Neural progenitor cell (in vitro differentiated cells): Measurements from ENCODE around the gene RPS16. TPM values are rescaled to one million over a fixed set of nuclear protein-coding genes. Genes with fewer than 3 reads are reported as not detected.

Experiments
- DNase-seq: peaks from one replicate; pipeline ENCODE4 v3.0.0-alpha.2; 2016; ENCODE audit warnings: low spot score
- H2AFZ ChIP-seq: fragments of 200-600 bp; sonication (generic); replicated peaks from 2 replicates; pipeline ENCODE4 v1.6.1; 2016; ENCODE audit warnings: antibody characterized with exemption
- H3F3A ChIP-seq: fragments of 200-600 bp; sonication (generic); 2 replicates; pipeline ENCODE4 v1.6.1; 2016; ENCODE audit warnings: antibody characterized with exemption, low read depth
- H3K27ac ChIP-seq: fragments of 200-600 bp; sonication (generic); 2 replicates; pipeline ENCODE4 v1.5.1; 2016; ENCODE audit warnings: mild to moderate bottlenecking
- H3K27me3 ChIP-seq: fragments of 200-600 bp; sonication (generic); 2 replicates; pipeline ENCODE4 v1.6.1; 2016; ENCODE audit warnings: mild to moderate bottlenecking, moderate library complexity
- H3K36me3 ChIP-seq: fragments of 200-600 bp; sonication (generic); 2 replicates; pipeline ENCODE4 v1.5.1; 2016
- H3K4me1 ChIP-seq: fragments of 200-600 bp; sonication (generic); 2 replicates; pipeline ENCODE4 v1.6.1; 2016; ENCODE audit warnings: mixed run types
- H3K4me2 ChIP-seq: fragments of 200-600 bp; sonication (generic); 2 replicates; pipeline ENCODE4 v1.6.1; 2016
- H3K4me3 ChIP-seq: fragments of 200-600 bp; sonication (generic); 2 replicates; pipeline ENCODE4 v1.5.1; 2016
- H3K79me2 ChIP-seq: fragments of 200-600 bp; sonication (generic); 2 replicates; pipeline ENCODE4 v1.6.1; 2016; ENCODE audit warnings: low read depth
- H3K9ac ChIP-seq: fragments of 200-600 bp; sonication (generic); 2 replicates; pipeline ENCODE4 v1.6.1; 2016
- H3K9me3 ChIP-seq: fragments of 200-600 bp; sonication (generic); 2 replicates; pipeline ENCODE4 v1.5.1; 2016; ENCODE audit warnings: low read depth
- H4K20me1 ChIP-seq: fragments of 200-600 bp; sonication (generic); 2 replicates; pipeline ENCODE4 v1.6.1; 2016; ENCODE audit warnings: low read depth
- H3K27ac Mint-ChIP-seq: 3 replicates; pipeline ENCODE4 v1.8.0; 2021; ENCODE audit warnings: mixed read lengths
- H3K27me3 Mint-ChIP-seq: 2 replicates; pipeline ENCODE4 v1.8.0; 2022; ENCODE audit warnings: low read depth, mild to moderate bottlenecking, inconsistent platforms, moderate library complexity, mixed read lengths; ENCODE audit not compliant: insufficient read depth
- H3K36me3 Mint-ChIP-seq: 3 replicates; pipeline ENCODE4 v1.8.0; 2021; ENCODE audit warnings: mixed read lengths
- H3K4me1 Mint-ChIP-seq: 3 replicates; pipeline ENCODE4 v1.8.0; 2021; ENCODE audit warnings: mixed read lengths
- H3K4me3 Mint-ChIP-seq: 3 replicates; pipeline ENCODE4 v1.8.0; 2021; ENCODE audit warnings: mild to moderate bottlenecking, moderate library complexity, mixed read lengths
- H3K9me3 Mint-ChIP-seq: 3 replicates; pipeline ENCODE4 v1.8.0; 2020; ENCODE audit warnings: mixed read lengths
- CTCF ChIP-seq: fragments of 200-600 bp; sonication (generic); IDR thresholded peaks from 2 replicates; pipeline ENCODE4 v1.5.1; 2017; ENCODE audit warnings: antibody characterized with exemption, mild to moderate bottlenecking
- EZH2 ChIP-seq: fragments of 200-600 bp; sonication (generic); IDR thresholded peaks from 2 replicates; pipeline ENCODE4 v1.6.1; 2017; ENCODE audit warnings: antibody characterized with exemption, mild to moderate bottlenecking, moderate library complexity
- EZH2phosphoT487 ChIP-seq: fragments of 200-600 bp; sonication (generic); IDR thresholded peaks from 2 replicates; pipeline ENCODE4 v1.6.1; 2017; ENCODE audit warnings: antibody characterized with exemption
- total RNA-seq: library from RNA; depleted of rRNA; stranded (reverse); fragments of >200 nt; gene quantifications from 2 replicates; pipeline ENCODE4 v1.2.3, GENCODE V29; 2015; ENCODE audit warnings: low replicate concordance

Gene RPS16
- total RNA-seq, 1 donor from 2014 or later = 94.8 TPM

- peaks cover 28% of the 10 kb centered on the region for H3K79me2 ChIP-seq
- Mint-ChIP-seq H3K4me1 (peaks cover 47% of the 10 kb centered on the region), H3K4me3 (peak overlapping the region; percentile 99), H3K36me3 (peaks cover 10% of the 10 kb centered on the region), H3K27me3 (peaks cover 28% of the 10 kb centered on the region), H3K27ac (peak overlapping the region; percentile 99), H3K9me3 (peaks cover 4% of the 10 kb centered on the region)
- H3K27me3 ChIP-seq = peaks cover 24% of the 10 kb centered on the region
- peaks cover 27% of the 10 kb centered on the region for H4K20me1 ChIP-seq
- H3F3A ChIP-seq = peaks cover 47% of the 10 kb centered on the region
- peak overlapping the region; percentile 87 for H3K4me2 ChIP-seq
- TF ChIP-seq CTCF = no peak
- no peak for TF ChIP-seq EZH2phosphoT487
- TF ChIP-seq EZH2 = no peak
- H3K9ac ChIP-seq = no peak overlapping the region
- DNase-seq = no peak
- peaks cover 27% of the 10 kb centered on the region for H3K4me1 ChIP-seq
- peak overlapping the region; percentile 67 for H3K4me3 ChIP-seq
- no peaks in the 10 kb centered on the region for H3K9me3 ChIP-seq
- no peak overlapping the region for H3K27ac ChIP-seq
- no peaks in the 10 kb centered on the region for H3K36me3 ChIP-seq
- no peak overlapping the region for H2AFZ ChIP-seq
These were observed 25.0 kb downstream of the RPS16 start for GRCh38 chr19:39410831-39411080.

- DNase-seq = peak; percentile 68
- H3K27ac ChIP-seq = no peak overlapping the region
- H3K79me2 ChIP-seq = peaks cover 23% of the 10 kb centered on the region
- Mint-ChIP-seq H3K4me3 (peak overlapping the region; percentile 99), H3K4me1 (peaks cover 44% of the 10 kb centered on the region), H3K36me3 (peaks cover 8% of the 10 kb centered on the region), H3K27ac (peak overlapping the region; percentile 99), H3K27me3 (peaks cover 28% of the 10 kb centered on the region), H3K9me3 (peaks cover 4% of the 10 kb centered on the region)
- TF ChIP-seq CTCF (no peak), EZH2phosphoT487 (no peak), EZH2 (no peak)
- peaks cover 22% of the 10 kb centered on the region for H4K20me1 ChIP-seq
- peaks cover 26% of the 10 kb centered on the region for H3K4me1 ChIP-seq
- peak overlapping the region; percentile 30 for H2AFZ ChIP-seq
- H3K4me2 ChIP-seq = peak overlapping the region; percentile 87
- H3F3A ChIP-seq = peaks cover 52% of the 10 kb centered on the region
- no peaks in the 10 kb centered on the region for H3K9me3 ChIP-seq
- H3K36me3 ChIP-seq = no peaks in the 10 kb centered on the region
- H3K27me3 ChIP-seq = peaks cover 29% of the 10 kb centered on the region
- H3K9ac ChIP-seq = no peak overlapping the region
- H3K4me3 ChIP-seq = peak overlapping the region; percentile 67
These were observed 25.5 kb downstream of the RPS16 start for GRCh38 chr19:39410017-39410830.

- no peak for TF ChIP-seq CTCF
- TF ChIP-seq EZH2phosphoT487 = no peak
- no peak for TF ChIP-seq EZH2
- H3K4me1 Mint-ChIP-seq = peaks cover 43% of the 10 kb centered on the region
- peaks cover 4% of the 10 kb centered on the region for H3K9me3 Mint-ChIP-seq
- H3K4me2 ChIP-seq = peak overlapping the region; percentile 87
- H3K27ac ChIP-seq = no peak overlapping the region
- no peak overlapping the region for H3K9ac ChIP-seq
- no peak overlapping the region for H3K27ac Mint-ChIP-seq
- peaks cover 58% of the 10 kb centered on the region for H3F3A ChIP-seq
- H3K9me3 ChIP-seq = no peaks in the 10 kb centered on the region
- peaks cover 28% of the 10 kb centered on the region for H3K27me3 Mint-ChIP-seq
- peaks cover 31% of the 10 kb centered on the region for H3K27me3 ChIP-seq
- H3K36me3 Mint-ChIP-seq = peaks cover 5% of the 10 kb centered on the region
- H3K36me3 ChIP-seq = no peaks in the 10 kb centered on the region
- peaks cover 15% of the 10 kb centered on the region for H3K79me2 ChIP-seq
- peak overlapping the region; percentile 30 for H2AFZ ChIP-seq
- no peak for DNase-seq
- peak overlapping the region; percentile 99 for H3K4me3 Mint-ChIP-seq
- H3K4me3 ChIP-seq = peak overlapping the region; percentile 67
- peaks cover 18% of the 10 kb centered on the region for H3K4me1 ChIP-seq
- peaks cover 14% of the 10 kb centered on the region for H4K20me1 ChIP-seq
These were observed 26.3 kb downstream of the RPS16 start for GRCh38 chr19:39409208-39410016.
